Cardiac fibroblast (primary cell): ENCODE data around the gene ADAMTS4.

Experiments
- DNase-seq, 2 donors: peaks; one replicate each; pipeline versions ENCODE4 v3.0.0 to v3.0.0-alpha.2; 2010; ENCODE audit warnings: low read depth in 2 of 2
- H3K4me3 ChIP-seq, 2 donors: replicated peaks in 1 of 2; 1 replicate in 1 of 2; 2 replicates in 1 of 2; pipeline ENCODE4 v1.5.1; 2011; ENCODE audit warnings: low read depth in 2 of 2, low read length in 2 of 2, mild to moderate bottlenecking in 2 of 2, moderate library complexity in 1 of 2
- CTCF ChIP-seq: IDR thresholded peaks from one replicate; pipeline ENCODE4 v1.5.1; 2011; ENCODE audit warnings: low read depth, mild to moderate bottlenecking, low read length, inconsistent platforms

ADAMTS4 gene

DNA sequence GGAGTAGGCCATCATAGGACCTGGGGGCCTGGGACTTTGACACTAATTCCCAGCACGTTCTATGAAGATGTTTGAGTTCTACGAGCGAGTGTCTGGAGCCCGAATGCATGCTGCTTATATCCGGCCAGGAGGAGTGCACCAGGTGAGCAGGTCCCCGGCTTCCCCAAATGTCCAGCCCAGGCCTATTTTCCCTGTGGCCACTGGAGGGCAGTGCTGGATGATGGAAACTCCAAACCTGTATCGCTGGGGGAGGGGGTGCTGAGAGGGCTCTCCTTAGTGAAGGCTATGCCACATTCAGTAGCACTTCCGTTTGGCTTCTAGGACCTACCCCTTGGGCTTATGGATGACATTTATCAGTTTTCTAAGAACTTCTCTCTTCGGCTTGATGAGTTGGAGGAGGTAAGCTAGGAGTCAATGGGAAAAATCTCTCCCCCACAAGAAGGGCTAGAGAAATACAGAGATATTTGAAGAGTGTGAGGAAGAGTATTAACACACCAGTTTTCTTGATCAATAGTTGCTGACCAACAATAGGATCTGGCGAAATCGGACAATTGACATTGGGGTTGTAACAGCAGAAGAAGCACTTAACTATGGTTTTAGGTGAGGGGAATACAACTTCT, 11.0 kb upstream of the ADAMTS4 start:
- peak; percentile 81 to 82 for DNase-seq
- H3K4me3 ChIP-seq: no peak overlapping the region
- TF ChIP-seq CTCF: peak; percentile 96

GRCh38 chr1:161207173-161207572, 8.3 kb upstream of the ADAMTS4 start:
- TF ChIP-seq CTCF: no peak
- DNase-seq: peak; percentile 94 to 95
- peak overlapping the region in 1 of 2 donors; percentile 22 for H3K4me3 ChIP-seq

GRCh38 chr1:161206411-161207140, 7.7 kb upstream of the ADAMTS4 start:
- H3K4me3 ChIP-seq: no peak overlapping the region
- TF ChIP-seq CTCF: no peak
- peak; percentile 87 to 91 for DNase-seq

DNA sequence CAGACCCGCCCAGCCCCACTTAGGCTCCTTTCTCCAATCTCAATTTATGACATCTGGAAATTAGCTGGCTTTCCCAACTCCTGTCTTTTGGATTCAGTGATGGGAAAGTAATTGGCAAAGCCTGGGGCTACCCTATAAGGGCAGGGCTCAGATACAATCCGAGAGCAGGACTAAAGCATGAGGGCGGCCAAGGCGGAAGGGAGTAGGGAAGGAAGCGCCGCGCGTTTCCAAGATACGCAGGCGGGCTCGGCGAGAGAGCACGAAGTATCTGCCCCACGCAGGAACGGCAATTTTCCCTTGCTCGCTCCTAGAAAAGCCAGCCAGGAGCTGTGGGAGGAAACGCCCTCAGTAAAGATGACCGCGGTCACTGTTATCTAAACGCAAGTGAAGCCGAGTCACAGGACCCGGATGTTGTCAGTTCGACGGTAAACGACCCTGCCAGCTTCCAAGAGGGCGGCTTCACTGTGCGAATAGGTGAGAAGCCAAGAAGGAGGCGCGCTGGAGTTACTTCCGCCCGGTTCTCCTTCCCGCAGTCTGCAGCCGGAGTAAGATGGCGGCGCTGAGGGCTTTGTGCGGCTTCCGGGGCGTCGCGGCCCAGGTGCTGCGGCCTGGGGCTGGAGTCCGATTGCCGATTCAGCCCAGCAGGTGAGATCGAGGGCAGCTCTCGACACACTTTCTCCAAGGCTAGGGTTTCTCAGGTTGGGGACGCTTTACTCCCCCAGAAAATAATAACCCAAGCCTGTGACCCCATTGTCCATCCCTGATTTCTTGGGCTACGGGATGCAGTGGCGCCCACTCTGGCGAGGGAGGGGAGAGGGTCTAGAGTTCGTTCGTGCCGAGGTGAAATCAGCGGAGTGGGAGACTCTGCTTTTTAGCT, 3.2 kb upstream of the ADAMTS4 start, which contains the start of gene NDUFS2:
Gene NDUFS2 (plus strand): TSS at position 532 of the 877 bp plus-strand sequence. CDS start 19 bp downstream, at position 551.
- DNase-seq: peak; percentile 99 to 100
- peak within 1 kb of the TSS; percentile 81 to 92 for H3K4me3 ChIP-seq
- peak; percentile 19 for TF ChIP-seq CTCF

DNA sequence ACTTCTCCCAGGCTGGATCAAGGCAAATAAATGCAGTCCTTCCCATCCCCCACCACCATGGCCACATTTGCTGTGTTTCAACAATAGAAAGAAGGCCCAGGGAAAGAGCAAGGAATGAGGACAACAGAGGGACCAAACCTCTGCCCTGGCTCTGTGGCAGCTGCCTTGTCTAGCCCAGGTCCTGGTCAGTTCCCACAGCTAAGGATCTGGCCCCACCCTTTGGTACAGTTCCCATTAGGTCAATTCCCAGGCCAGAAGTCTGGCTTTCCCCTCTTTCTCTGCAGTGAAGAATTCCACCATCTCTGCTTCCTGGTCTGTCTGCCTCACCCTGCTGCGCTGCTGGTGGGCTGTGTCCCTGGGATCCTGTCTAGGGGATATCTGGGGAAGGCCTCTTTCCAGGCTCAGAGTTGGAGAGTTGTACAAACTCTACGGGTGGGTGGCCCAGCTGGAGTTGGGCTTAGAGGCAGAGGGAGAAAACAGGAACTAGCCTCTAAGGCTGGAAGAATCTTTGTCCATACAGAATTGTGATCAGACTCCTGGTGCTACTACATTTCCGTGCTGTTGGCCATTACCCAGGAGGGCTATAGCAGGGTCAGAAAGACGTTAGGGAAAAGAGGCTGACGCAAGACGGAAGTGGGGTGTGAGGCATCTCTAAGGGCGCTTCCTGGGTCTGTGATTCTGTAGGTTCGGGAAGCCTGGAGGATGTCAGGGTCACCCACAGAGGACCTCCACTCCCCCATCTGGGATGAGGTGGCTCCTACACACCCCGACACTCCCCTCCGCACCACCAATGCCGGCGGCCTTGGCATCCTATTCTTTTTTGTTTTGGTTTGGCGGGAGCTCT, 2.4 kb upstream of the ADAMTS4 start:
- DNase-seq: peak; percentile 96 to 97
- no peak for TF ChIP-seq CTCF
- peak overlapping the region; percentile 81 to 92 for H3K4me3 ChIP-seq
